Mucosa of descending colon (tissue), 3 donors: ENCODE results near the gene ACOT8. TPM values are rescaled to one million over a fixed set of nuclear protein-coding genes. Genes with fewer than 3 reads are reported as not detected.
"Not testable (repeated sequence)": the region's sequence is repeated elsewhere in the genome, so short reads cannot be mapped to it uniquely, and the experiment has no call there.

Experiments
- ATAC-seq: fragments of 200-7000 bp; cut with Tn5 transposase; one replicate; pipeline ENCODE4 v1.9.1; 2020; ENCODE audit warnings: mild to moderate bottlenecking, moderate library complexity
- DNase-seq, 3 donors: peaks; one replicate each; pipeline ENCODE4 v3.0.0-alpha.2; 2020
- H3K36me3 ChIP-seq: fragments of 200-600 bp; one replicate; pipeline ENCODE4 v1.8.0; 2021; ENCODE audit warnings: low read depth, mild to moderate bottlenecking
- H3K4me1 ChIP-seq: fragments of 200-600 bp; one replicate; pipeline ENCODE4 v1.8.0; 2021; ENCODE audit warnings: low read depth, mild to moderate bottlenecking
- H3K4me3 ChIP-seq: fragments of 200-600 bp; one replicate; pipeline ENCODE4 v1.8.0; 2021; ENCODE audit warnings: mild to moderate bottlenecking
- H3K9me3 ChIP-seq: fragments of 200-600 bp; one replicate; pipeline ENCODE4 v1.8.0; 2021; ENCODE audit warnings: mild to moderate bottlenecking
- intact Hi-C, 2 donors: fragments of 100-400 bp; cut with DNase I in 1 of 2; cut with micrococcal nuclease in 1 of 2; formaldehyde crosslinking; loops; one replicate each; pipeline versions ENCODE4 v1.11.0 to v1.11.1; 2022; cut with DNase I, micrococcal nuclease
- long read RNA-seq, 2 donors: library from polyadenylated mRNA; unstranded; transcript quantifications; one replicate each; pipeline ENCODE4 v2.0.0, GENCODE V29; 2019 to 2021
- total RNA-seq, 3 donors: library from RNA; stranded (reverse); fragmentation: NEBNext Ultra II Directional in 2 of 3; extraction: Animal tissue kit (Norgen Biotek cat#: 25700) in 2 of 3; gene quantifications; one replicate each; pipeline versions ENCODE4 v1.2.1 to v1.2.4, GENCODE V29; 2021 to 2023
- TF ChIP-seq, protein P1 (sequence below): fragments of 200-600 bp; IDR thresholded peaks from one replicate; pipeline ENCODE4 v1.8.0; 2022; ENCODE audit warnings: antibody characterized with exemption, mild to moderate bottlenecking
- donor health status: DM: no; HTN: no; CAD: no; lungs with moderate emphysema.
- donor health status: DM: no; HTN: no; CAD: no.
- donor health status: DM: no; HTN: yes; CAD: no.

ACOT8 gene
- 10 to 100 TPM; 31.1 to 61.0 (median 32.9) TPM for total RNA-seq
- long read RNA-seq, donor 1, transcript ACOT8-201 (6 exons, 1,168 nt), result major isoform, 32 of 50 reads
- long read RNA-seq, donor 1, partial matches to known transcripts, result 7 of 50 reads
- long read RNA-seq, donor 1, other reads (novel, unspliced or antisense), result 5 of 50 reads
- long read RNA-seq, donor 2, transcript ACOT8-201 (6 exons, 1,168 nt), result major isoform, 43 of 52 reads
- long read RNA-seq, donor 2, partial matches to known transcripts, result 2 of 52 reads
- long read RNA-seq, donor 2, other reads (novel, unspliced or antisense), result 4 of 52 reads

- Histone ChIP-seq H3K4me1 (peaks cover 42% of the 10 kb centered on the region), H3K9me3 (no peaks in the 10 kb centered on the region), H3K36me3 (no peaks in the 10 kb centered on the region), H3K4me3 (peak within 1 kb of the TSS; percentile 80)
- ATAC-seq (peak; percentile 97), DNase-seq (peak; percentile 86 to 99 (median 89))
- TF ChIP-seq, protein P1, sequence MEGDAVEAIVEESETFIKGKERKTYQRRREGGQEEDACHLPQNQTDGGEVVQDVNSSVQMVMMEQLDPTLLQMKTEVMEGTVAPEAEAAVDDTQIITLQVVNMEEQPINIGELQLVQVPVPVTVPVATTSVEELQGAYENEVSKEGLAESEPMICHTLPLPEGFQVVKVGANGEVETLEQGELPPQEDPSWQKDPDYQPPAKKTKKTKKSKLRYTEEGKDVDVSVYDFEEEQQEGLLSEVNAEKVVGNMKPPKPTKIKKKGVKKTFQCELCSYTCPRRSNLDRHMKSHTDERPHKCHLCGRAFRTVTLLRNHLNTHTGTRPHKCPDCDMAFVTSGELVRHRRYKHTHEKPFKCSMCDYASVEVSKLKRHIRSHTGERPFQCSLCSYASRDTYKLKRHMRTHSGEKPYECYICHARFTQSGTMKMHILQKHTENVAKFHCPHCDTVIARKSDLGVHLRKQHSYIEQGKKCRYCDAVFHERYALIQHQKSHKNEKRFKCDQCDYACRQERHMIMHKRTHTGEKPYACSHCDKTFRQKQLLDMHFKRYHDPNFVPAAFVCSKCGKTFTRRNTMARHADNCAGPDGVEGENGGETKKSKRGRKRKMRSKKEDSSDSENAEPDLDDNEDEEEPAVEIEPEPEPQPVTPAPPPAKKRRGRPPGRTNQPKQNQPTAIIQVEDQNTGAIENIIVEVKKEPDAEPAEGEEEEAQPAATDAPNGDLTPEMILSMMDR, result no peak
- intact Hi-C loops, result no loop called here
Observed at GRCh38 chr20:45857114-45857881, at the start of gene ACOT8, which contains the start of gene ZSWIM3. TSS of gene ACOT8 (minus strand) at chr20:45857392. CDS start at chr20:45857315, 77 bp downstream. TSS of gene ZSWIM3 (plus strand) at chr20:45857614. CDS start at chr20:45857826, 212 bp downstream.

DNA sequence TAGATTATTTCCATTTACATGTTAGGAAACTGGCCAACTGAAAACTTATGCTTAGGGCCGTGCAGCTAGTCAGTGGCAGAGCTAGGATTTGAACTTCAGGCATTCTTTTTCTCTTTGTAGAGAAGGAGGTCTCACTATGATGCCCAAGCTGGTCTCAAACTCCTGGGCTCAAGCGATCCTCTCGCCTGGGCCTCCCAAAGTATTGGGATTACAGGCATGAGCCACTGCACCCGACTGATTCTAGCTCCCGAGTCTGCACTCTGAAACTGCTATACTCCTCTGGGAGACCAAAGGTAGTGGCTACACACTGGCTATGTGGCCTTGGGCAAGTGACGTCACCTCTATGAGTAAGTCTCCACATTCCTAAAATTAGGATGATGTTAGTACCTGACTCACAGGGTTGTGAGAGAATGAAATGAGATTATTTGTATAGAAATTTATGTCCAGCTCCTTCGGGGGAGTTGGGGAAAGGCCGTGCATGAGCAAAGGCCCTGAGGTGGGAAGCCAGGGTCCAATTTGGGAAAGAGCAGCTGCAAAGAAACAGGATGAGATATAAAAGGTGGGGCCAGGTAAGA lies 48.4 kb upstream of the ACOT8 start:
- TF ChIP-seq, protein P1, result no peak
- H3K4me3 ChIP-seq, result no peak overlapping the region
- DNase-seq, result no peak
- no peaks in the 10 kb centered on the region for H3K9me3 ChIP-seq
- H3K4me1 ChIP-seq, result peaks cover 2% of the 10 kb centered on the region
- intact Hi-C loops, result no loop called here
- H3K36me3 ChIP-seq, result no peaks in the 10 kb centered on the region
- no peak for ATAC-seq

GRCh38 chr20:45904583-45905504 lies 47.7 kb upstream of the ACOT8 start:
- H3K4me1 ChIP-seq, result peaks cover 5% of the 10 kb centered on the region
- TF ChIP-seq, protein P1, result no peak
- no peaks in the 10 kb centered on the region for H3K9me3 ChIP-seq
- no peak for DNase-seq
- intact Hi-C loops, result no loop called here
- no peak for ATAC-seq
- H3K36me3 ChIP-seq, result no peaks in the 10 kb centered on the region
- no peak overlapping the region for H3K4me3 ChIP-seq

DNA sequence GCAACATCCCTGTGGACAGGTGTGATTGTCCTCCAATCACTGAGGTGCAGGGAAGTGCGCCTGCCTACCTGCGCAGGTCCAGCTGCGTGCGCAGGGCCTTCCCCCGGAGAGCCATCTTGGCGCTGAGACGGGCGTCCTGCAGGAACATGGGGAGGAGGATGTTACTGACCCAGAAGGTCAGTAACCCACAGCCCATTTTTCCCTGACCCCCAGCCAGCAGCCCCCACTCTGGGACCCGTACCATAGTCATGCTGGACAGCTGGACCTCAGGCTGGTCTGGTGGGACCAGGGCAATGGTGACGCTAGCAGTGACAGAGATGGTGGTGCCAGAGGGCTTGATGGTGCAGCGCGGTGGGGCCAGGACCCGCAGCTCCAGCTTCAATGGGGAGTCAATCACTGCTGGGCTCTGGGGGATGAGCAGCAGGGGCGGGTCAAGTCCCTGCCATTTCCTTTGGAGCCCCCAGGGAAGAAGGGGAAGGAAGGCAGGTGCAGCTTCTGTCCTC lies 45.1 kb upstream of the ACOT8 start:
- DNase-seq (no peak), ATAC-seq (no peak)
- TF ChIP-seq, protein P1, result no peak
- no peaks in the 10 kb centered on the region for H3K36me3 ChIP-seq
- peaks cover 3% of the 10 kb centered on the region for H3K4me1 ChIP-seq
- no peak overlapping the region for H3K4me3 ChIP-seq
- H3K9me3 ChIP-seq, result no peaks in the 10 kb centered on the region
- intact Hi-C loops, result no loop called here

- H3K4me1 ChIP-seq, intact Hi-C loops, ATAC-seq, H3K36me3 ChIP-seq, H3K9me3 ChIP-seq, H3K4me3 ChIP-seq, DNase-seq: not testable (repeated sequence)
Observed at GRCh38 chr20:45901332-45901731, 44.1 kb upstream of the ACOT8 start.
